GM10266 (cell line): ENCODE data around the gene NDEL1.

Experiments used
- DNase-seq: peaks from one replicate; pipeline ENCODE4 v3.0.0; 2012; ENCODE audit errors: extremely low spot score
- TF ChIP-seq, protein P1 (sequence below): IDR thresholded peaks from 2 replicates; pipeline ENCODE4 v1.5.1; 2012; ENCODE audit warnings: mild to moderate bottlenecking, low read depth; ENCODE audit not compliant: control insufficient read depth, insufficient read depth; ENCODE audit errors: missing control alignments

Gene NDEL1

DNA sequence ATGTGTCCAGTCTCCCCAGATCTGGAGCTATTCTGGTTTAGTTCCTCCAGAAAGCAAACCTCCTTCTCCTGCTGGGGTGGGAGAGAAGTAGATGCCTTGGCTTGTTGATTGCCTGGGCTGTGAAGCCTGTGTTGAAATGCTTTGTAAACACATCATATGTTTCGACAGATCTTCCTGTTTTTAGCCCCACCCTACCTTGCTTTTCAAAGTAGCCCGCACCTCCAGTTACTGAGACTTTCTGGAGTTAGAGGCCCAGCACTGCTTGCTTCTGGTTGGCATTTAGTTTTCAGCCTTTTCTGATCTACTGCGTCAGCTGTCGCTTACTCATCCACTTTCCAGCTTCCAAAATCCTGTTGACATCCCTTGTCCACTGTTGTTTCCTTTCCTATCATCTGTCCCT is 17.9 kb upstream of the NDEL1 start:
- TF ChIP-seq, protein P1, sequence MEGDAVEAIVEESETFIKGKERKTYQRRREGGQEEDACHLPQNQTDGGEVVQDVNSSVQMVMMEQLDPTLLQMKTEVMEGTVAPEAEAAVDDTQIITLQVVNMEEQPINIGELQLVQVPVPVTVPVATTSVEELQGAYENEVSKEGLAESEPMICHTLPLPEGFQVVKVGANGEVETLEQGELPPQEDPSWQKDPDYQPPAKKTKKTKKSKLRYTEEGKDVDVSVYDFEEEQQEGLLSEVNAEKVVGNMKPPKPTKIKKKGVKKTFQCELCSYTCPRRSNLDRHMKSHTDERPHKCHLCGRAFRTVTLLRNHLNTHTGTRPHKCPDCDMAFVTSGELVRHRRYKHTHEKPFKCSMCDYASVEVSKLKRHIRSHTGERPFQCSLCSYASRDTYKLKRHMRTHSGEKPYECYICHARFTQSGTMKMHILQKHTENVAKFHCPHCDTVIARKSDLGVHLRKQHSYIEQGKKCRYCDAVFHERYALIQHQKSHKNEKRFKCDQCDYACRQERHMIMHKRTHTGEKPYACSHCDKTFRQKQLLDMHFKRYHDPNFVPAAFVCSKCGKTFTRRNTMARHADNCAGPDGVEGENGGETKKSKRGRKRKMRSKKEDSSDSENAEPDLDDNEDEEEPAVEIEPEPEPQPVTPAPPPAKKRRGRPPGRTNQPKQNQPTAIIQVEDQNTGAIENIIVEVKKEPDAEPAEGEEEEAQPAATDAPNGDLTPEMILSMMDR, result no peak
- DNase-seq, result no peak

DNA sequence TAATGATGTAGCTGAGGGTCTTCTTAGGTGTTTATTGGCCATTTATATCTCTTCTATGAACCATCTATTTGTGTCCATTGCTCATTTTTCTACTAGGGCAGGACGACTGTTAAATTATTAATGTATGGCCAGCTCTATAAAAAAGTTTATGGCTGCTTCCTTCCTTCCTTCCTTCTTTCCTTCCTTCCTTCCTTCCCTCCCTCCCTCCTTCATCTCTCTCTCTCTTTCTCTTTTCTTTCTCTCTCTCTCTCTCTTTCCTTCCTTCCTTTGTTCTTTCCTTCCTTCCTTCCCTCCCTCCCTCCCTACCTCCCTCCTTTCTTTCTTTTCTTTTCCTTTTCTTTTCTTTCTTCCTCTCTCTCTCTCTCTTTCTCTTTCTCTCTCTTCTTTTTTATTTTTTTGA is 17.2 kb upstream of the NDEL1 start:
- no peak for DNase-seq
- TF ChIP-seq, protein P1, result no peak

DNA sequence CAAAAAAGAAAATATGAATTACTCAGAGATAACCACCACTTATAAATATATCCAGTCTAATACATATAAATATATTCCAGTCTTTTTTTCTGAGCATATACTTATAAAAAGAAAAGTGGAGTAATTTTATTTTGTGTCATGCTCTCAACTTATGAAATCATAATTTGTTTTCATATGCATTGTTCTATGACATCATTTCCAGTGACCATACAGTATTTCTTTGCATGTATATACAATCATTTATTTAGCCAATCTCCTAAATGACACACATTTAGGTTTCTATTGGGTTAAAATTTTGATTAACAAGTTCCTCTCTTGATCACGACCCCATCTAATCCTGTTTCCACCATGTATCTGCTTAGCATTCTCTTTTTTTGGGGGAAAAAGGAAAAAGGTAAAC is 16.4 kb upstream of the NDEL1 start:
- TF ChIP-seq, protein P1, result no peak
- DNase-seq, result no peak

DNA sequence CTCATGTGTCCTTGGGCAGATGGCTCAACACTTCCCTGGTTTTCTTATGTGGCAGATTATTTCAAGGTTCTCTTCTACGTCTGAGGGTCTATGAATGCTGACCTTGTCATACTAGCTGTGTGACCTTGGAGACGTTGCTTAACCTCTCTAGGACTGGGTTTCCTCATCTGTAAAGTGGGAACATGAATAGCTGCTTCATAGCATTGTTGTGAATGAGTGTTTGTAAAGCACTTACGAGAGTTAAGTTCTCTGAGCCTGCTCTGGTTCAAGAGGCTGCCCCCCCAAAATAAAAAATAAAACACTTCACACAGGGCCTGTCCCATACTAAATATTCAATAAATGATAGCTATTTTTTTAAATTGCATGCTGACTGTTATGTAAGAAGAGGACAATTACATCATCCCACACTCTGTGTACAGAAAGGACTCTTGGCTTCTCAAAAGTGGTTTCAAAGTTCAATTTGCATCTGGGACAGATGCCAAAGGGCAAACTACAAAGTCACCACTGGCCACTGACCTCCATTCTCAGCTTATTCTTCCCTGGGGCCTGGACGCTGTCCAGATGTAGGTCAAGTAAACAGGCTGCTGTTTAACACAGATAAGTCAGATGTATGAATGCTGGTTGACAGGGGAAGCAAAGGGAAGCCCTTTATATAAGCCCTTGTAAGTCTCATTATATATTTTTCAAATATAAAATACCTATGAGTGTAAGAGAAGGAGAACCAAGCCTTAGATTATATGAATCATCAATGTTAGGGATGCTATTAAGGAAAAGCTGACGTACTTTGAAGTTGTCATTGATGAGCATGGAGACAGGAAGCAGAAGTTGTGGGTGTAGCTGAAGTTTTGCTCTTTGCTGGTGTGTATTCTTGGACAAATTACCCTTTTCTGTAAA is 15.4 kb upstream of the NDEL1 start:
- no peak for DNase-seq
- TF ChIP-seq, protein P1, result no peak

DNA sequence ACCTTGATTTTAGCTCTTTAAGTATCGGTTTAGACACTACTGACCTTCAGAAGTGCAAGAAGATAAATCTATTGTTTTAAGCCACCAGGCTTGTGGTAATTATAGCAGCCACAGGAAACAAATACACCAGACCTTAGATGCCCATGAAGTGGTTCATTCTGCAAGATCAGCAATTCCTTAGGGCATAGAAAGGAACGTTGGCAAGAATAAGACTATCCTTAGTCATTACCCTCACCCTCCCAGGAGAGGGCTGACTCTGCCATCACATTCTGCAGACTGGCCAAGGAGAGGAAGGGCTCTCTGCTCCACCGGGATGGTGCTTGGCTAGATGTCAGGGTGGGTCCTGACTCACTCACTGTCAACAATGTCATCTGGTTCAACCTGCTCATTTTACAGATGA is 14.1 kb upstream of the NDEL1 start:
- DNase-seq, result no peak
- TF ChIP-seq, protein P1, result no peak

DNA sequence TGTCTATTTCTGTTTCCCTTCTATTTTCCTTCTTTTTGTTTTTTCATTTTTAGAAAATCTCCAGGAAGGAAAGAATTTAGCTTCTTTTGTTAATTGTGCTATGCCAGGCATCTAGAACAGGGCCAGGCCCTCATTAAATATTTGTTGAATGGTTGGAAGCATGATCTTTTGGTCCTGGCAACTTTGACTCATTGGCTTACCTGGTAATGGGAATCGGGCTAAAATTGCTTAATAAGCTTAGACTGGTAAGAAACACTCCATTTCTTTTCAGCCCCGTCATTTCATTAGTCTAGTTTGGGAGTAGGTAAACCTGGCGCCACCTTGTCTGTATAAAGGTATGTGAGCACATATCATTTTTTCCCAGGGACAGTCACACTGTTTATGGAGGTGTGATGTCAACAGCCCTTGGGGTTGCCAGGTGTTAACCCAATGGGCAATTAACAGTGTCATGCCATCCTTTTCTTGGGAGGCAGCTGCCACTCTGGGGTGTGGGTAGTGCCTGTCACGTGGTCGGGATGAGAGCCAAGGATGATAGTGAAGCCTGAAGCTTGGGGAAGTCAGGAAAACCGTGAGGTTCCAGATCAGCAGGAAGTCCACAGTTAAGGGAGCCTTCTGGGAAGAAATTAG is 9.5 kb upstream of the NDEL1 start:
- TF ChIP-seq, protein P1, result no peak
- DNase-seq, result no peak

DNA sequence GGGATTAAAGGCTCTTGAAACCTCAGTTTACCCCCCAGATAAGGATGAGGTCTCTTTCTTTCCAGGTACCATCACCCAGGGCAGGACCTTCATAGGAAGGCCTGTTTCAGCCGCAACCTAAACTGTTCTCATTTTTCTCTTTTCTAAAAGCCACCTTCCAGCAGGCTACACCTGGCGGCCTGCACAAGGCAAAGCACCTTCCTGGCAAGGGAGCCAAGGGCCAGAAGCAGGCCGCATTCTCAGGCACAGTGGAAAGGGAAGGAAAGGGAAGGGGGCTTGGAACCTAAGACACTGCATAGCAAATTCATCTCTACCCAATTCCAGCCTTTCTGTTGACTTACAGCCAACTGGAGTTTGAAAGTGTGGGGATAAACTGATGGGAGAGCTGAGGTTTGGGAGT is 8.9 kb upstream of the NDEL1 start:
- TF ChIP-seq, protein P1, result no peak
- no peak for DNase-seq
